ENCODE data around the gene SLC2A13. TPM values are rescaled to one million over a fixed set of nuclear protein-coding genes. Genes with fewer than 3 reads are reported as not detected.
"Not testable (repeated sequence)": the region's sequence is repeated elsewhere in the genome, so short reads cannot be mapped to it uniquely, and the experiment has no call there.

The SLC2A13 gene
- total RNA-seq, 1 experiment from 2014 or later, result 5.8 TPM

DNA sequence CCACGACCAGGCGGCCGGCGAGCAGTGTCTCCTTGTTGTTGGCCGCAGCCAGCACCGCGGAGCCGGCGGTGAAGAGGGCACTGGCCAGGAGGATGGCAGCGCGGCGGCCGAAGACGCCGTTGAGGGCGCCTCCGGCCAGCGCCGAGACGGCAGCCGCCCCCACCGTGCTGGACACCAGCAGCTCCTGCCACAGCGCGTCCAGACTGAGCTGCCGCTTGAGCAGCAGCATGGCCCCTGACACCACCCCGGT, 691 bp downstream of the SLC2A13 start:
- no peak for DNase-seq (ENCODE audit: low read depth)

DNA sequence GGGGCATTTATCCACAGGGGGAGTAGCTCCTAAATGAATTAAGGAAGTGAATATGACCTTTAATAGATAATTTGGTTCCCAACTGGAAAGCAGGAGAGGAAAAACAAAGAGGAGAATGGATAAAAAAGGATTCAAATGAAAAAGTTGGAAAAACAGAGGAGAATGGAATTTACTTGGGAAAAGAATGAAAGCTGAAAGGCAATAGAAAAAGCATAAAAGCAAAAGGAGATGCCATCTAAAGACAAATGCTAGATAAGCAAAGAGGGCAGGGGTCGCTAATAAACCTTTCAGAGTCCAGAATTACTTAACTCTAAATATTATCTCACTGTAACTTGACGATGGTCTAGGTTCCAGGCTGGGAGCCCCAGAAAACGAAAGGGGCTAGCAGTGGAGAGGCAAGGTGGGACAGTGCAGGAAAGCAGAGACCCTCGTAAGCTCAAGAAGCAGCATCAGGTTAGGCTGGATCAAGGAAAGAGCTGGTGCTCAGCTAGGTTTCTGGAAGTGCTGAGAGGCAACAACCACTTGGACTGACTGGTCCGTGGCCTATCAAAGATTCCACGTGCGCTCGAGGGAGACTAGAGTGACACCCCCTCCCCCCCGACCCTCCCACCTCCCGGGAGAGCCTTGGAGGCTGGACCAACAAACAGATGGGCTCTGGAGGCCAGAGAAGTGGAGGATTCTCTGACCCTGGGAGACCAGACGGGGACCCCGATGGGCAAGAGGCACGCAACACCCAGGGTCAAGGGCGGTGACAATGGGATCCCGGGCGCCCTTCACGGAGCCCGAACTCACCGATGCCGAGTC, 1.2 kb downstream of the SLC2A13 start:
- DNase-seq (ENCODE audit: low read depth), result peak; percentile 2

DNA sequence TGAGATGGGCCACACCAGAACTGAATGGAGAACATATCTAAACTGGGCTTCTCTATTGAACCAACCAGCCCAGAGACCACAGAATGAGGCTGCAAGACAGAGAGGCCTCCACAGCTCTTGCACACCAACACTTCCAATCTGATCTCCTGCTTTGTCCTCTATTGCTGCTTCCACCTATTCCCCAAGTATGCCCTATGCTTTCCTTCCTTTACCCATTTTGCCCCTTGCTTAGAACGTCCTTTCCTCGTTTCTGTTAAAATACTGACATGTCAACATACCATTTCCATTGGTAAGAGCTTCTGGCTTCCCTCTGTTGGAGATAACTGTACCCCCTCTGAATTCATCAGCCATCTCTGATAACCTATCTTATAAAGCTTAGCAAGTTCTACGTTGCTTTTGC, 2.8 kb downstream of the SLC2A13 start:
- DNase-seq (ENCODE audit: low read depth), result no peak

DNA sequence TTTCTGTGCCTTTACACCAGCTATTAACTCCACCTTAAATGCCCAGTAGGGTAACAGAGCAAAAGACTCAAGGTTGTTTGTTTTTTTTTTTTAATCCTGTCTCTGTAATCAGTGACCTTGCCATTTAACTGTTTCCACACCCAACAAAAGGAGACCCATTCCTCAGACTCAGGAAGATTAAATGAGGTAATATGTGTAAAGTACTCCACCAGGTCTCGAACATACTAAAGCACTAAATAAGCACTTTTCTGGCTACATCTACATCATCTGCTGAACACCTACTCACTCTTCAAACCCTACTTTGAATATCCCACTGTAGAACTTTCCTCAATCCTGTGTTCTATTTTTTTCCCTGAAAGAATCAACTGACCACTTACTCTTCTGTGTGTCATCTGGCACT, 4.1 kb downstream of the SLC2A13 start:
- DNase-seq (ENCODE audit: low read depth), result no peak

DNA sequence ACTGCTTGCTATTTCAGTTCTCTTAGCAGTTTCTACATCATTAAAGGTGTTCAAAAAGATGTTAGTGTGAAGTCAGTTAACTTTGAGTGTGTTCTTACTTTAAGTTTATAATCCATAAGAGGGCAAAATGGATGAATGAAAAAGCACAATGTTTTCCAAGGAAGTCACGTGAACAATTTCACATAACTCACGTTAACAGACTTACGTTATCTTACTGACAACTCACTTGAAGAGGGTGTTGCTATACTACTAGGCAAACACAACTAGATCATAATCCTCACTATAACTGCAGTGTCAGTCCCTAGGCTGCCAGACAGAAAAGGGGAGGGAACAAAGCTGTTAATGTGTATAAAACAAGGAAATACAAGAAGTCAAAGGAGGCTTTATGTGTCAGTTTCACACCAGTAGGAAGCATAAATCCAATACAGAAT, 6.4 kb downstream of the SLC2A13 start:
- no peak for DNase-seq (ENCODE audit: low read depth)

DNA sequence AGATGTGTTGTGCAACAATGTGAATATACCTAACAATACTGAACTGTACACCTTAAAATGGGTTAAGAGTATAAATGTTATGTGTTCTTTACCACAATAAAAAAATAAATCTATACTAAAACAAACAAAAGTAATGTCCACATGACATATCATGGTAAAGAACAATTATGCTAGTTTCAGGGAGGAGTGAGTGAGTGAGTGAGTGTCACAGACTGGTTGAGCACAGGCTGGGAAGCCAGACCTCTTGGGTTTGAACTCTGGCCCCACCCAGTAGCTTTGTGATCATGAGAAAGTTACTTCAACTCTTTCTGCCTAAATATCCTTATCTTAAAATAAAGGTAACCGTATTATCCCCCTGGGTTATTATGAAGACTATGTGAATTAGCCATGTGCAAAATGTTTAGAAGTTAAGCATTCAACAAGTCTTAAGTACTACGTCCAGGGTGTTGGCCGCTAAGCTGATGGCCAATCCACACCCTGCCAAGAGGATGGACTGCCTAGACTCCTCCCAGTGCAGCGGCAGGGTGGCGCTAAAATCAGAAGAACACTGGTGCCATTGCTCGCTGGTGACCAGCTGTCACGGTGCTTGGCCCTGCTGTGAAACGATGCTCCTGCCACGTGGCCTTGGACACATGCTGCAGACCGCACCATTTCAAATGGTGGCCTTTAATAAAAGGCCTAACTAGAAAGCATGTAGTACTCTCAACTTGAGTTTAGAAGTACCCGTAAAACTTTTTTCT, 7.3 kb downstream of the SLC2A13 start:
- DNase-seq (ENCODE audit: low read depth), result no peak

DNA sequence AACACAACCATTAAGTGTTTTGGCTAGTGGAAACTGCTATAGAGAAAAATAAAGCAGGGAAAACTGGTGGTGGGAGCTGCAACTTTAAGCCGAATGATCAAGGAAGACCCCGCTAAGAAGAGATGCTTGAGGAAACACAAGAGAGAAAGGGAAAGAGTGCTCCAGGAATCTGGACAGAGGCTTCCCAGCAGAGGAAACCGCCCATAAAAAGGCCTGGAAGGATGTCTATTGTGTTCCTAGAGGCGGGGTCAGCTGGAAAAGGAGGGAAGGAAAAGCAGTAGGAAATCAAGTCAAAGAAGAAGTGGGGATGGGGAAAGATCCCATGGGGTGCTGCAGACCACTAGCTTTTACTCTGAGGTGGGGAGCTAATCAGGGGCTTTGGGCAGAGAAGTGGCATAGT, 12.4 kb downstream of the SLC2A13 start:
- DNase-seq (ENCODE audit: low read depth), result no peak

DNA sequence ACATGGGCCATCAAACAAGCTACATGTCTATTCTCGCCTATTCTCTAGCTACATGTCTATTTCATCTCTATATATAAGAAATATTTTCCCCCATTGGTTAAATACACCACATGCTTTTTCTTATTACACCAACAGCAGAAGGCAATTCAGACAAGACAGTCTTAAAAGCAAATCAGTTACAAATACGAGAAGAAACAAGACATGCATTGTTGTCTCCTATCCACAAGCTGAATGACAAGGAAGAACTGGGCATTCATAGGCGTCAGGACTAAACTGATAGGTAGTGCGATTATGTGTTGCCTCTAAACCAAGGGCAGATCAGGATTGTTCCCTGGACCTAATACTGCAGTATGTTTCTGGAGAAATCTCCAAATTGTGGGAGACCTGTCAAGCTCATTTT, 19.4 kb downstream of the SLC2A13 start:
- no peak for DNase-seq (ENCODE audit: low read depth)

DNA sequence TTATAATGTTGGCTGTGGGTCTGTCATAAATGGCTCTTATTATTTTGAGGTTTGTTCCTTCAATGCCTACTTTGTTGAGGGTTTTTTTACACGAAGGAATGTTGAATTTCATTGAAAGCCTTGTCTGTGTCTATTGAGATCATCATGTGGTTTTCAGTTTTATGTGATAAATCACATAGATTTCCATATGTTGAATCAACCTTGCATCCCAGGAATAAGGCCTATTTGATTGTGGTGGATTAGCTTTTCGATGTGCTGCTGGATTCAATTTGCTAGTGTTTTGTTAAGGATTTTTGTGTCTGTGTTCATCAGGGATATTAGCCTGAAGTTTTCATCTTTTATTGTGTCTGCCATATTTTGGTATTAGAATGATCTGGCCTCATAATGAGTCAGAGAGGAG, 27.6 kb downstream of the SLC2A13 start:
- peak; percentile 10 for DNase-seq (ENCODE audit: low read depth)

DNA sequence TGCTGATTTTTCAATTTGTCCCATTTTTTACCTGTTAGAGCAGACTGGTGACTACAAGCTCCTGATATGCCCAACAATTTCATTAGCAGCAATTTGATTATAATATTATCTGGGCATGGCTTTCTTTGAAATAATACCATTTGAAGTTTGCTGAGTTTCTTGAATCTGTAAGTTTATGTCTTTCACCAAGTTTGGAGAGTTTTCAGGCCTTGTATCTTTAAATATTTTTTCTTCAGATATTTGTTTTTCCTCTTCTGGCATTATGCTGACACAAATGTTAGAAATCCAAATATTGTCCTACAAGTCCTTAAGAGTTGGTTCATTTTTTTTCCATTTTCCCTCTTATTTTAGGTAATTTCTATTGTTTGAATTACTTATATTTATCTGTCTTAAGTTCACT, 30.4 kb downstream of the SLC2A13 start:
- no peak for DNase-seq (ENCODE audit: low read depth)

DNA sequence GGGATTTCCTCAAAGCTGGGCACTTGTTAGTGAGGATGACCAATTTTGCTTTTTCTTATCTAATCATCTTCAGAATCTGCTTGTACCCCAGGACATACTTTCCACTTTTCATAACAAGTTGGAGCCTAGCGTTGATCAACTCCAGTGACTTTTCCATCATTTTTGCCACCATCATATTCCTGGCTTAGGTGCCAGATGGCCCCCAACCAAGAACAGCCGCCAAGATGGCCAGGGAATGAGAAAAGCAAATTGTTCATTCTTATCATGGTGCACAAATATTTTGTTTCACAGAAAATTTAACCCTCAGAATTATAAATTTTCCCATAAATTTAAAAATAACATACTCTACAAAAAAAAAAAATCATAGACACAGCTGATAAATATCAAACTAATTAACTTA, 37.5 kb downstream of the SLC2A13 start:
- no peak for DNase-seq (ENCODE audit: low read depth)

DNA sequence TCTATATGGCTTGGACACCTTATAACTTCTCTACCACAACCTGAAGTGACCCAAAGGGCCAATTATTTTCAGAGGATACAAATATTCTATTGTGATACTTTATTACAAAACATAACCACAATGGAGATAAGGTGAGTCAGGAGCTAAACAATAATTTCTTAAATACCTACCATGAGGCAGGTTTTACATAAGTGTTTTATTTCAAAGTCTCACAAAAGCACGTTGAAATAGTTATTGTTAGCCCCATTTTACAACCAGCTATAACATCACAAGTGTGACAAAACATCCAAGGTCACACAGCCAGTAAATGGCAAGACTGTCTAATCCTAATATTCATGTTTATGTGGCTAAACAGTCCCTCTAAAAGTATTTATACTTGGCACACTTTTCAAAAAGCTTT, 40.2 kb downstream of the SLC2A13 start:
- no peak for DNase-seq (ENCODE audit: low read depth)

DNA sequence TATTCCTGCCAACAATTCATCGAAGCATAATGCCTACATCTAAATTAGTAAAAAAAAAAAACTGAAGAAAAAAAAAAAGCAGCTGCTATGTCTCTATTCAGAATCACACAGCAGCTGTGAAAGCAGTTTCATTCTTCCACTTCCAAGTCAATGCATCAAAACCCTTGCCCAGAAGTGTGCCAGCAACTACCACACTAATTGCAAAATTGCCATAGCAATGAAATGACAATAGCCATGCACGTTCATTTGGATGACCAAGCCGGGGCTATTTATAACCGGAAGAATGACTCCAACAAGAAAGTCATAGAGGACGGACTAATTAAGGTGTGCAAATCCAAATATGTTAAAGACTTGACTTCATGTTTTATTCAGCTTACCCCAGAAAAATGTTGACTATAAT, 42.5 kb downstream of the SLC2A13 start:
- DNase-seq (ENCODE audit: low read depth), result peak; percentile 48

DNA sequence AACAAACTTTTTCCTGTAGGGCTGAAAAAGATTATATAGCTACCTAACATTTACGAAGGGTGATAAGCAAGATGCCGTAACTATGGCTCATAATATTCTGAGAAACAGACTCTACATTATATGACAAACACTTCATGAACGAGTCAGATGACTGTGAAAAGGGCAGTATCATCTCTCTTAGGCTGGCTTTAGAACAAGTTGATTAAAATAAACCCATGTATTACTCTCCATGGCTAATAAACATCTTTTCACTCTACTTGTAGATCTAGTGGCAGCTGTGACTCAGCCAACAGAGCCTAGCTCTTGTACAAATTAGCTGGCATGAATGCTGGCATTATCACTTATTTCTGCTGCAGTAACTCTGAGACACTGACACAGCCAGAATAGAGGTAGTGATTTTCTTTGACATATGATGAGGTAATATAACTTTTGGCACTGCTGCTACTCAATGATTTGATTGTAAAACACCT, 47.1 kb downstream of the SLC2A13 start:
- peak; percentile 12 for DNase-seq (ENCODE audit: low read depth)

DNA sequence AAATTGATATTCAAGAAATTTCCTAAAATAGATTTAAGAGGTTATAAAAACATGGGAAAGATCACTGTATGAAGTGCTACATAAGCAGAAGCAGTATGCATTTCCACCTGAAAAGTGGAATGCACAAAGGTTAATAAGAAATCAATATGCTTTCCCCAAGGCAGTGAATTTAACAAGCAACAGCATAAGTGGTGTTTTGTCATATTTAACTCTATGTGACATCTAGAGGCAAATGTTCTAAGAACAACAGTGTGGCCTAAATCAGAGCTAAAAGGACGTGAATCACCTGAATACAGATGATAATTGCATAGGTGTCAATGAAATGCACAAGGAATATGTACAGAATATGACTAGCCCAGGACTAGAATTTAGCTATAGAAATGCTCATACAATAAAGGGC, 49.5 kb downstream of the SLC2A13 start:
- no peak for DNase-seq (ENCODE audit: low read depth)

DNA sequence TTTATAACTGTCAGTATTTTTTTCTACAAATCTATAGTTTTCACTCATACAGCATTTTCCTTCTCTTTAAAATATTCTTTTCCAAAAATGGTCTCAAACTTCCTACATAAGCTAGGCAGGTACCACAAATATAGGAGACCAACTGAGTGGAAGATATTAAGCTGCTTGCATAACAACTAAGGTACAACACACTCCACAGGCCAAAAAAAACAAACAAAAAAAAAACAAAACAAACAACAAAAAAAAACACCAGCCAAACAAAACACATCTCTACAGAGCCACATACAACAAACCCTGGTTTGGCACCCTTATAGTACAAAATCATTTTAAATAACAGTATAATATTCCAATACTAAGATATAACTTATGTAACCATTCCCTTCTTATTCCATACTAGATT, 50.1 kb downstream of the SLC2A13 start:
- DNase-seq (ENCODE audit: low read depth), result no peak

DNA sequence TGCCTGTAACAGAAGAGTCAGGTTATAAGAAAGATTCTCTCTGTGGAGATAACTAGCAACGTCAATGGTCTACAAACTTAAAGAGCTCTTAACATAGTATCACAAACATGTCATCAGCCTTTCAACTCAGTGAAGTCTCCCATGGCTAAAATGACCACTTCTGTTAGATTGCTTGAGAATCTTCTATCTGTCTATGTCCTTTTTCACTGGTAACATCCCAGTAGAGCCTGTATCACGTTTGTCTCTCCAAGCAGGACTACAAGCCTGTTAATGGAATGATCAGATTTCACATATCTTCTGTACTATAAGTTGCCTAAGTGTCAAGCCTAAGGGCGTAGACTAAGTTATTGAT, 50.7 kb downstream of the SLC2A13 start:
- no peak for DNase-seq (ENCODE audit: low read depth)

DNA sequence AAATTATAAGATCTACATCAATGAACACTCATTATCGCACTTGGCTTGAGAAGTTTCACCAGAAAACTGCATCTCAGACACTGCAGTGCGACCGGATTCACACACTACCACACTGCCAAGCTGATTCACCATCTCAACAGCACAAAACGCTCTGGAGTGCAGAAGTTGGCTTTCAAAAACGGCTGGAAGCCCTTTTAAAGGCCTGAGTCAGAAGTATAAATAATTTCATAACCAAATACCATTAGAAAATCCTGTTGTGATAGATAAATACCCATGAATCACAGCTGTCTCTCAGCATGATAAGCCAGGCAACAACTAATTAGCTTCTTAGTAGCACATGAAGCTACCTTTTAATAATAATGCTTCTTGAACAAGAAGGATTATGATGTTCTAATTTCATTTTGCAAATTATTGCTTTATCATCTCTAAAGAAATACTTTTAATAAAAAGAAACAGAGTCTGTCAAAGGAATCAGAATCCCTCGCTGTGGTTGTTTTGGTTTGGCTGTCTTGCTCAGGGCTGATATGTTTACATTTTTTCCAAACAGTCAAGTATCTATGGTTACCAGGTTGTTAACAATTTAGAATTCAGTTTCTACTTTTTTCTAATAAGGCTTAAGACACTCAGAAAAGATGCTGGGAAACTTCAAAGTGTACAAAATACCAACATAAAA, 51.2 kb downstream of the SLC2A13 start:
- no peak for DNase-seq (ENCODE audit: low read depth)

DNA sequence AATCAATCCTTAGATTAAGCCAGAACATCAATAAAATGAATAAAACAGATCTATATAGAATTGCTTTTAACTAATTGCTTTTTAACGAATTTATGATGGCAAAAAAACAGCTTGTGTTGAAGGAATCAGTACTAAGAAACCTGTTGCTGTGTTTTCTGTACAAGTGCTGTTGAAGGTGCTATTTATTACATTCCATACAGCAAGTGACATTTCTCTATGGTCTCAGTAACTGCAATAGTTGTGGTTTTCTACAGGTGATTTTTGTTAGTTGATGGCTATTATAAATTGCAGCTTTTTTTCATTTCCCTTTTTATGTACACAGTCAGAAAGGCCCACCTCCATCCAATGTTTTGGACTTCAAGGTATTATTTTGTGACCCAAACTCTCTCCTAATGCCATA, 56.6 kb downstream of the SLC2A13 start:
- DNase-seq (ENCODE audit: low read depth), result no peak

DNA sequence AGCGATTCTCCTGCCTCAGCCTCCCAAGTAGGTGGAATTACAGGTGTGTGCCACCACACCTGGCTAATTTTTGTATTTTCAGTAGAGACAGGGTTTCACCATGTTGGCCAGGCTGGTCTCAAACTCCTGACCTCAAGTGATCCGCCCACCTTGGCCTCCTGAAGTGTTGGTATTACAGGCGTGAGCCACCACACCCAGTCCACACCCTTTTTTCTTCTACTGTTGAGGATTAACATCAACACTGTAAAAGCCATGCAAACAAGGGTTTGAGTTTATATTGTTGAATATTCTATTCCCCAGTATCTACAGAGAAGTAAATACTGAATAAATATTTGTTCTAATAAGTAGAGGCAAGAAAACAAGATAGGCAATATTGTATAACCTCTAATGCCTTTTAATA, 58.9 kb downstream of the SLC2A13 start:
- not testable (repeated sequence) for DNase-seq (ENCODE audit: low read depth)

DNA sequence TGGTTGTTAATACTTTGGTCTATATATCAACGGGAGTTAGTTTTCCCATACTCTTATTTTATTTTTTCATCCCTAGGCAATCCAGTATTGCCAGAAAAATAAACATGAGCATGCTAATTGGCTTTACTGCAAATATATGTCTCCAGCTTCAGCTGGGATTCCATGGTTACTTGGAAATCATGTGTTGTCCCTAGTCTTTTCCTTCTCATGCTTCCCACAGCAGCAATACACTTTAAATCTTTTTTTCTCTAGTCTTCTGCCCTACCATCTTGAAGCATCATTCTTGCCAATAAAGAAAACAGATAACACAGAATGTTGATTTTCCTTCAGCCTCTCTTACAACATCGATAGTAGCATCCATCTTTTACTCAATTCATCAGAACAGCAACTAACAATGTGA, 60.2 kb downstream of the SLC2A13 start:
- DNase-seq (ENCODE audit: low read depth), result no peak

DNA sequence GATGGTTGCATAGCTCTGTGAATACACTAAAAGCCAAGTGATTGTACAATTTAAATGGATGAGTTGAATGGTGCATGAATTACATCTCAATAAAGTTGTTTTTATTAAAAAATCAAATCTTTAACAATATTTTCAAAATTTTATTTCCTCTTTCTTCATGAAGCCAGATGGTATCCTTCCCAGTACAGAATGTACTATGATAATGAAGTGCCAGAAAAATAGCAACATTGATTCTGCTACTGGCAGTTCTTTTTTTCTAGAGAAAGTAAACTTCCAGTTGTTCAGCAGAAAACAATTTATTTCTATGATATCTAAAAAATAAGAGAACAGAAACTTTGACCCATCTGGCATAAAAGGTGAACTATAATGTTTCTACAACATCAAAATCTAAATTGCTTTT, 61.5 kb downstream of the SLC2A13 start:
- DNase-seq (ENCODE audit: low read depth), result no peak

DNA sequence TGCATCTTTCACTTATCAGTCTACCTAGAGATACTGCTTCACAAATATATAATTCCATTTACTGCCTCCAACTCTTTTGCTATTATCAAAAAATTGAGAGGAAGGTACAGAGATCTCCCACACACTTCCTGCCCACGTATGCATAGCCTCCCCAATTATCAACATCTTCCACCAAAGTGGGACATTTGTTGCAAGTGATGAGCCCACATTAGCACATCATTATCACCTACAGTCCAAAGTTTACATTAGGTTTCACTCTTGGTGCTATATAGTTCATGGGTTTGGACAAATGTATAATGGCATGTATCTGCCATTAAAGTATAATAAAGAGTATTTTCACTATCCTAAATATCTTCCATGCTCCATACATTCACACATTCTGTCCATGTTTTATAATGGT, 66.3 kb downstream of the SLC2A13 start:
- no peak for DNase-seq (ENCODE audit: low read depth)

Data from RPMI7951 (cell line).